GM21381 (cell line): ENCODE measurements around the gene LENG8.
"Not testable (repeated sequence)": the region's sequence is repeated elsewhere in the genome, so short reads cannot be mapped to it uniquely, and the experiment has no call there.

Experiments
- ATAC-seq: cut with Tn5 transposase; IDR thresholded peaks from one replicate; pipeline ENCODE4 v1.9.1; 2021; ENCODE audit warnings: mild to moderate bottlenecking, moderate library complexity; ENCODE audit not compliant: unreplicated experiment

LENG8 gene

DNA sequence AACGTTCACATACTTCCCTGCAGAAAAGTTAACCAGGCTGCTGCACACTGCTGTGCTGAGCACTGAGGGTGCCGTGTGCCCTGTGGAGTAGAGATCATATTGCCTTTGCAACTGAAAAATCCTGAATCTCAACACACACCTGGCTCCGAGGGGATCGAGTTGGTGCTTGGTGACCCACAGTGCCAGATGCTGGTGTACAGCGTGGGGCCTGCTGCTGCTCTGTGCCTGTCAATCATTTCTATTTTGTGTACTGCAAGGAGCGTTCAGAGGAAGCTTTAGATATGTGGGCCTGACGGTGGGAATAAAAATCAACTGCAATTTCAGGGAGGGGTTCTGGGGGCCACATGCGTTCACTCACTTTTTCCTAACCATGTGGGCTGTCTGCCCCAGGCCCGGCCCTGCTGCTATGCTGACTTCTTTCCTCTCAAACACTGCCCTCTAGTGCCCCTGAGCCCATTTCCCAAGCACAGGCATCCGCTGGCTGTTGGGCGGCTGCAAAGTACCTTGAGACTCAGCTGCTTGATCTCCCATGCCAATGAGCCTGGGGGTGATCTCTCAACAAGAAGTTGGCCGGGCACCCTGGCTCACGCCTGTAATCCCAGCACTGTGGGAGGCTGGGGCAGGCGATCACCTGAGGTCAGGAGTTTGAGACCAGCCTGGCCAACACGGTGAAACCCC, 9.7 kb upstream of the LENG8 start:
- no peak for ATAC-seq

DNA sequence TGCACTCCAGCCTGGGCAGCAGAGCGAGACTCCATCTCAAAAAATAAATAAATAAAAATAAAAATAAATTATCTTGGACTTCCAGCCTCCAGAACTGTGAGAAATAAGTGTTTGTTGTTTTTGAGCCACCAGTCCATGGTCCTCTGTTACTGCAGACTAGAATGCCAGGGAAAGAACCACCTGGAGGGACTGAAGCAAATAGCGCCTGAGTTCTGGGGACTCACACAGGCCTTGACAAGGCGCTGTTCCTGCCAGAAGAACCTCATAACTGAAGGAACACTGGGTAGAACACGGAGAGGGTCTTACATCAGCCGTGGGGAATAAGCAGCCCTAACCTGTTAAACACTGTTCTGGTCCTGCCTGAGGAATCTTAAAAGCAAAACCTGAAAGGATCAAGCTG, 8.4 kb upstream of the LENG8 start:
- ATAC-seq: no peak

DNA sequence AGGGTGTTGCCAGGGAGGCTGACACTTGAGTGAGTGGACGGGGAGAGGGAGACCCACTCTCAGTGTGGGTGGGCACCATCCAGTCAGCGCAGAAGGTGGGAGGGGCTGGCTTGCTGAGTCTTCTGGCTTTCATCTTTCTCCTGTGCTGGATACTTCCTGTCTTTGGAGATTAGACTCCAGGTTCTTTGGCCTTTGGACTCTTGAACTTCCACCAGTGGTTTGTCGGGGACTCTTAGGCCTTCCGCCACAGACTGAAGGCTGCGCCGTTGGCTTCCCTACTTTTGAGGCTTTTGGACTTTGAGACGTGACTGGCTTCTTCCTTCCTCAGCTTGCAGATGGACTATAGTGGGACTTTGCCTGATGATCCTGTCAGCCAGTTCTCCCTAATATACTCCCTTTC, 4.3 kb upstream of the LENG8 start:
- no peak for ATAC-seq

DNA sequence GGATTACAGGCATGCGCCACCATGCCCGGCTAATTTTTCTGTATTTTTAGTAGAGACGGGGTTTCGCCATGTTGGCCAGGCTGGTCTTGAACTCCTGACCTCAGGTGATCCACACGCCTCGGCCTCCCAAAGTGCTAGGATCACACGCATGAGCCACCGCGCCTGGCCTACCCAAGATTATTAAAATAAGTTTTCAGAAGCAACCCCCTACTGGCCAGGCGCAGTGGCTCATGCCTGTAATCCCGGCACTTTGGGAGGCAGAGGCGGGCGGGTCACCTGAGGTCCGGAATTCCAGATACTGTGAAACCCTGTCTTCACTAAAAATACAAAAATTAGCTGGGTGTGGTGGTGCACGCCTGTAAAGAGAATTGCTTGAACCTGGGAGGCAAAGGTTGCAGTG, 2.6 kb upstream of the LENG8 start:
- ATAC-seq: not testable (repeated sequence)

DNA sequence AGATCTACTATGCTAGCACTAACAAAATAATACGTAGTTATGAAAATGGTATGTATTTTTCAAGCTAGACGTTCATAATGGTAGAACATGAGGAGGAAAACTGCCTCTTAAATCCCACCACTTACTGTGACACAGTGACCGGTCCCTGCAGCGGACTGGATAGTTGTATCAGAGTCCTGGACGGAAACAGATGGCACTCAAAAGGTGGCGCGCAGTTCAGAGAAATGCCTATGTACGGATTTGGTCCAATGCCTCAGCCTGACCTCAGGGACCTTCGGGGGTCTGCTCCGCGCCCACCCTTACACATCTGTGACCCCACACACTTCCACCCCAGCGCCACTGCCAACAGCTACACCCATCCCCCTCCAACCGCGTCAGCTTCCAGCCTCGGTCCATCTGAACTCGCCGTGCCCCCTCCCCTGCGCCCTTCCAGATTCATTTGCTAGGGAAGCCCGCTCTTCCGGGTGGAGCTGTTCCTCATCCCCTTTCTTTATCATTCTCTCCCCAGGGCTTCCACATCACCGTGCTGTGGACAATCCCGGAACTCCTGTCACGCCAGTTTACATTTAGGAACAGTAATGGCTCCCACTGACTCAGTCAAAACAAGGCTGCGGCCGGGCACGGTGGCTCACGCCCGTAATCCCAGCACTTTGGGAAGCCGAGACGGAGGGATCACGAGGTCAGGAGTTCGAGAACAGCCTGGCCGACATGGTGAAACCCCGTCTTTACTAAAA, 792 bp upstream of the LENG8 start:
- ATAC-seq: peak; percentile 5

DNA sequence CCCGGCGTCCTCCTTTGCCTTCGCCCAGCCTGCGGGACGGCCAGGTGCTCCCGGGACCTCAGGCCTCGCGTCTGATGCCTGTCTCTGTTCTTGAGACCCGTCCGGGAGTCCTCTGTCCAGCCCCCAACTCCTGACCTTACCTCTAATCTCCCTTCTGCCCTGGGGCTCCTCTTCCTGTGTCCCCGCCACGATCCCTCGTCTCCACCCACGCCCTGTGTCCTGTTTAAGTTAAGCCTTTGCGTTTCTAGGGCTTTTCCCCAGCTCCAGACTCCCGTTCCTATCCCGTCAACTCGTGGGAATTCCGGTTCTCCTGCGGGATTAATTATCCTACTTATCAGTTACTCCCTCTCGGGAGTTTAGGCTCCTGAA, 686 bp downstream of the LENG8 start:
- no peak for ATAC-seq

DNA sequence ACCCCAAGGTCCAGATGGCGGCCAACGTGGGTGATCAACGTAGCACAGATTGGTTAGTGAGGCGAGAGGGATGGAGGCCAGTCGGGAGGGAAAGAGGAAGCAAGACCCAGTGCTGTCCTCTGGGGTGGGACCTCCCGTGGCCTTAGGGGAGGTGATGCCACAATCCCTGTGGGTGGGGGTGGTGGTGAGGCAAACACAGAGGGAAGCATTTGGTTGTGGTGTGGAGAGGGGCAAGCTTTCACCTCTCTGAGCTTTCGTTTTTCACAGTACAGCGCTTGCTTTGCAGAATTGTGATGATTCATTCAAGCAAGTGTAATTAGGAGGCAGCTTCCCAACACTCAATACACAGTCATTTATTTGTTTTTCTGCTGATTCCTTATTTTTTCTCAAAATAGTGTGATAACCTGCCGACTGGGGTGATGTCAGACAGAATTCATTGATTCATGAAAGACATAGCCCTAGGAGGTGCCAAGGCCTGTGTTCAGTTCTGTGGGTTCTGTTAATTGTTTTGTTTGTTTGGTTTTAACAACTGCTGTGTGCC, 2.4 kb downstream of the LENG8 start:
- ATAC-seq: no peak

DNA sequence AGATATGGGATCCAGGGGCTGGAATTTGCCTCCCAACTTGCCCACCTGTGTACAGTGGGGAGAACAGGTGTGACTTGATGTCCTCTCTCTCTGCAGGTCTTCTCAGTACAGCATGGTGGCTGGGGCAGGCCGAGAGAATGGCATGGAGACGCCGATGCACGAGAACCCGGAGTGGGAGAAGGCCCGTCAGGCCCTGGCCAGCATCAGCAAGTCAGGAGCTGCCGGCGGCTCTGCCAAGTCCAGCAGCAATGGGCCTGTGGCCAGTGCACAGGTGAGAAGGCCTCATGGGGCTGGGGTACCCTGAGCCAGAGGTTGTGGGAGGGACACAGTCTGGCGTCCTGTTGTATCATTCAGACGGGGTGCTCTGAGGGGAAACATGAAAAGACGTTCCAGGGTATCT, 3.0 kb downstream of the LENG8 start:
- ATAC-seq: no peak

DNA sequence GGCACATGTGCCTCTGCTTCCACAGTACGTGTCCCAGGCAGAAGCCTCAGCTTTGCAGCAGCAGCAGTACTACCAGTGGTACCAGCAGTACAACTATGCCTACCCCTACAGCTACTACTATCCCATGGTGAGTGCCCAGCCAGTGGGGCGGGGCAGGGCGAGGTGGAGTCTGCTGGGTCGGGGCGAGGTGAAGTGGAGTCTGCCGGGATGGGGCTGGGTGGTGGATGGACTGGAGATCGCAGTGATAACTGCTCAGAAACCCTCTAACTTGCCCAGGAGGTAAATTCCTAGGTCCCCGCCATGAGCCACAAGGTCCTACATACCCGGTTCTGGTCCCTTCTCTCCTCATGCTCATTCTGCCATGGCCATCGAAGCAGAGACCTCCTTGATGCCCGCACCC, 3.6 kb downstream of the LENG8 start:
- no peak for ATAC-seq

DNA sequence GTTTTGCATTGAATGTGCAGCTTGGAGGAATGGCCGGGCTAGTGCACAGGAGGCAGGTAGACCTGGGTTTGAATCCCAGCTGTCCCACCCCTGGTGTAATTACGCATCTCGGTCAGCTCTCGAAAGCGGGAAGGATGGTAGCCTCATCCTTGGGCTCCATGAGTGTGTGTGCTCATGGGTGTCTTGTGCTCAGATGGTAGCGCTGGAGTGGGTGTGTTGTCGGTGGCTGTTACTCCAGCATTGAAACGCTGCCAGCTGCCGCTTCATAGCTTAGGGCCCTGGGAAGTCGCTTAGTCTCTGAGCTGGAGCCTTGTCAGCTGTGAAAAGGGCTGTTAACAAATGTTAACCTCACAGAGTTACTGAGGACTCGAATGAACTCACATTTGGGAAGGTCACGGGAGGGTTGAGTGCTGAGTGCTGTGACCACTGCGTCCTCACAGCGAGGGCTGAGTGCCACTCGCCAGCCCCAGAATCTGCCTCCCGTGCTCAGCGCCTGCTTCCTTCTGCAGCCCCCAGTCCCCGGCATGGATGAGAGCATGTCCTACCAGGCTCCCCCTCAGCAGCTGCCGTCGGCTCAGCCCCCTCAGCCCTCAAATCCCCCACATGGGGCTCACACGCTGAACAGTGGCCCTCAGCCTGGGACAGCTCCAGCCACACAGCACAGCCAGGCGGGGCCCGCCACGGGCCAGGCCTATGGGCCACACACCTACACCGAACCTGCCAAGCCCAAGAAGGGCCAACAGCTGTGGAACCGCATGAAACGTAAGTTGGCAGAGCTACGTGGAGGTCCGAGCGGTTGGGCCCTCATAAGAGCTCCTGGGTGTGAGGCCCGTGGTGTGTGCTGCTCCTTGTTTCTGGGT, 5.2 kb downstream of the LENG8 start:
- ATAC-seq: no peak

DNA sequence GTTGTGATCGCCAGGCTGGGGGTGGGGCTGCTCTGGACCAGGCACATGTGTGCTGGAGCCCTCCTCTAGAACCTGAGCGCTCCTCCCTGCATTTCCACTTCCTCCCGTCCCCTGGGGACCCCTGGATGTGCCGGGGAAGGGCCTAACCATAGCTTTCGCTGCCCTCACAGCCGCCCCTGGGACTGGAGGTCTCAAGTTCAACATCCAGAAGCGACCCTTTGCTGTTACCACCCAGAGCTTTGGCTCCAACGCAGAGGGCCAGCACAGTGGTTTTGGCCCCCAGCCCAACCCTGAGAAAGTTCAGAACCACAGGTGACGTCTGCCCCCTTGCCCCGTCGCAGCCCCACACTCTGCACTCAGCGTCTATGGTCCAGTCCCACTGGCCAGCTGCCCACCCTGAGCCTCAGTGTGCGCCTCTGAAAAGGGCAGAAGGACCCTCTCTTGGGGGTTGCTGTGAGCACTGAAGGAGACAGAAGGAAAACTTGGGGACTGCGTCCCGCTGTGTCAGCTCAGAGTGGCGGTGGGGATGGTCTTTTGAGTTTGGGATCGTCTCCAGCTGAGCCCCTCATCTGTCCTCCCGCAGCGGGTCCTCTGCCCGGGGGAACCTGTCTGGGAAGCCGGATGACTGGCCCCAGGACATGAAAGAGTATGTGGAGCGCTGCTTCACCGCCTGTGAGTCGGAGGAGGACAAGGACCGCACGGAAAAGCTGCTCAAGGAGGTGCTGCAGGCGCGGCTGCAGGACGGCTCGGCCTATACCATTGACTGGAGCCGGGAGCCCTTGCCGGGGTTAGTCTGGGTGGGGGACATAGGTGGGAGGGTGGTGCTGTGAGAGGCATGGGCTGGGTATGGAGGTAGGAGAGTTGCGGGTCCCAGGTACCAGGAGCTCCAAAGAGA, 6.0 kb downstream of the LENG8 start:
- ATAC-seq: no peak

DNA sequence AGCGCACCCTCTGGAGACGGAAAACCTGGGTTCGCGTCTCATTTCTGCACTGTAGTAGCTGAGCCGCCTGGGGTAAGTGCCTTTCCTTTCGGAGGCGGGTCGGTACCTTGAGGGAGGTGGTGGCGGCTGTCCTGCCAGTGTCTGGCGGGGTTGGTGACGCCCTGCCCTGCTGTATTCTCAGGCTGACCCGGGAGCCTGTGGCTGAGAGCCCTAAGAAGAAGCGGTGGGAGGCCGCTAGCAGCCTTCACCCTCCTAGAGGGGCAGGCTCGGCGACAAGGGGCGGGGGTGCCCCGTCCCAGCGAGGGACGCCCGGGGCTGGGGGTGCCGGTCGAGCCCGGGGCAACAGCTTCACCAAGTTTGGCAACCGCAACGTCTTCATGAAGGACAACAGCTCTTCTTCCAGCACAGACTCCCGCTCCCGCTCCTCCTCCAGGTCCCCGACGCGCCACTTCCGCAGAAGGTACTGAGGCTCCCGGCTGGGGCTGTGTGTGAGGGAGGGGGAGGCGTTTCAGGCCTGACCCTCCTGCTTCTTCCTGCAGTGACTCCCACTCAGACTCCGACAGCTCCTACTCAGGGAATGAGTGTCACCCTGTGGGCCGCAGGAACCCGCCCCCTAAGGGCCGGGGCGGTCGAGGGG, 6.9 kb downstream of the LENG8 start:
- ATAC-seq: no peak

DNA sequence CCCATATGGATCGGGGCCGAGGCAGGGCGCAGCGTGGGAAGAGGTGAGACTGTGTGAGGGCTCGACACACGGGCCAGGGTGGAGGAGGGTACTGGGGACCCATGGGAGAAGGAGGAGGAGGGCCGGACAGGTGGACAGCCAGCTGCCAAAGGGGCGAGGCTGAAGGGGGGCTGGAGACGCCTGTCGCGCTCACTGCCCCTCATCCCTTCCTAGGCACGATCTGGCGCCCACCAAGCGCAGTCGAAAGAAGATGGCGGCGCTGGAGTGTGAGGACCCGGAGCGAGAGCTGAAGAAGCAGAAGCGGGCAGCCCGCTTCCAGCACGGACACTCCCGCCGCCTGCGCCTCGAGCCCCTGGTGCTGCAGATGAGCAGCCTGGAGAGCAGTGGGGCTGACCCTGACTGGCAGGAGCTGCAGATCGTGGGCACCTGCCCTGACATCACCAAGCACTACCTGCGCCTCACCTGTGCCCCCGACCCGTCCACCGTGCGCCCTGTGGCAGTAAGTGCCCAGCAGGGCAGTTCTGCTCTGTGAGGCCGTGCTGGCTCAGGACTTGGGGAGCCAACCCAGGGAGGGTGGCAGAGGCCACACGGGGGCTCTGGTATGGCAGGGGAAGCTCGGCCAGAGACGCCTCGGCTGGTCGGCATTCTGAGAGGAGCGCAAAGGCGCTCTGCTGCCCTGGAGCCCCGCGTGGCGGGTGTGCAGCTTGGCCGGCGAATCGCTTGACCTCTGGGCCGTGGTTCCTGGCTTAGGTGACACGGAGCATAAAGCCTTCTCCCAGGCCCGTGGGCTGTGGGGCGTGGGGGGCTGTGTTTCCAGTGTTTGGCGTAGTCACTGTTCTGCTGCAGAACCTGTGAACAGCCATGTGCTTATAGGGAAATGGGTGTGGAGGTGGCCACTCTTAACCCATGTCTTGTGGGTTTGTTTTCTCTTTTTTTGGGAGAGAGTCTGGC, 7.7 kb downstream of the LENG8 start:
- ATAC-seq: no peak

DNA sequence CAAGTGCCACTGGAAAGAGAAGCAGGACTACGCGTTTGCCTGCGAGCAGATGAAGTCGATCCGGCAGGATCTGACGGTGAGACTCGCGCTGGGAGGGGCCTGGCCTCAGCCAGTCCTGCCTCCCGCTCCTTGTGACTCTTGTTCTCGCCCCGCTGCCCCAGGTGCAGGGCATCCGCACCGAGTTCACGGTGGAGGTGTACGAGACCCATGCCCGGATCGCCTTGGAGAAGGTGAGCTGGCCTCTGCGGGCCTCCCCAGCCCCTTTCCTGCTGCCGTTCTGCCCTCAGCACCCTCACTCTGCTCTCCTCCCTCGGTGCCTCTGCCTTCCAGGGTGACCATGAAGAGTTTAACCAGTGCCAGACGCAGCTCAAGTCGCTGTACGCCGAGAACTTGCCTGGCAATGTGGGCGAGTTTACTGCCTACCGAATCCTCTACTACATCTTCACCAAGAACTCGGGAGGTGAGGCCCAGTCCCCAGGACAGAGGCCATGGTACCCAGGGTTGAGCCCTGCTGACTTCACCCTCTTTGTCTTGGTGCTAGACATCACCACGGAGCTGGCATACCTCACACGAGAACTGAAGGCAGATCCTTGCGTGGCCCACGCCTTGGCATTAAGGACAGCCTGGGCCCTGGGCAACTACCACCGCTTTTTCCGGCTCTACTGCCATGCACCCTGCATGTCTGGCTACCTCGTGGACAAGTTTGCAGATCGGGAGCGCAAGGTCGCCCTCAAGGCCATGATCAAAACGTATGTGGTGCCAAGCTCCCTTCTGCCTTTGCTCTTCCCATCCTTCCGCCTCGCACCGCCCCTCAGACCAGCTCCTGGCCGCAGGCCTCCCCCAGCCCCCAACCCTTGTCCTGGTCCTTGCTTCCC, 9.0 kb downstream of the LENG8 start:
- no peak for ATAC-seq

DNA sequence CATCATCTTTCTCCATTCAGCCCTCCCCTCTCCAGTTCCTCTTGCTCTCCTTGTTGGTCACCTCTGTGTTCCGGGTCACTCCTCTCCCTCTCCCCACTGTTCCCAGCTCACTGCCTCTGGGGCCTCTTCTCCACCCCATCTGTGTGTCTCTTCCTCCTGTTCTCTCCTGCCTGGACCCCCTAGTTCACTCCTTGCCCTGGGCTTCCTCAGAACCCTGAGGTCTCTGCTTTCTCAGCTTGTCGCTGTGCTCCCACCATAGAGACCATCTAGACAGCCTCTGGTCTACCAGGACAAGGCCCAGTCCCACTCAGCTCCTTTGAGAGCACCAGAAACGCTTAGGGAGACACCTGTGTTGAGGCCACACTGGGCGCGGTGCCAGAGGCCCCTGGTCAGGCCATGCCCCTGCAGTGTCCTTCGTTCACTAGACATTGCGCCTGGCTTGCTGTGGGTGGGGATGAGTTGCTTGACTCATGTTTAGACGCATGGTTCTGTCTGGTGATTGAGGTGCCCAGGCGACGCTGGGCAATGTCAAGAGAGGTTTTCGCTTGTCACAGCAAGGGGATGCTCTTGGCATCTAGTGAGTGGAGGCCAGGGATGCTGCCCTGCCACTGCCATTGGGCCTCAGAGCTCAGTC, 9.8 kb downstream of the LENG8 start:
- ATAC-seq: no peak

DNA sequence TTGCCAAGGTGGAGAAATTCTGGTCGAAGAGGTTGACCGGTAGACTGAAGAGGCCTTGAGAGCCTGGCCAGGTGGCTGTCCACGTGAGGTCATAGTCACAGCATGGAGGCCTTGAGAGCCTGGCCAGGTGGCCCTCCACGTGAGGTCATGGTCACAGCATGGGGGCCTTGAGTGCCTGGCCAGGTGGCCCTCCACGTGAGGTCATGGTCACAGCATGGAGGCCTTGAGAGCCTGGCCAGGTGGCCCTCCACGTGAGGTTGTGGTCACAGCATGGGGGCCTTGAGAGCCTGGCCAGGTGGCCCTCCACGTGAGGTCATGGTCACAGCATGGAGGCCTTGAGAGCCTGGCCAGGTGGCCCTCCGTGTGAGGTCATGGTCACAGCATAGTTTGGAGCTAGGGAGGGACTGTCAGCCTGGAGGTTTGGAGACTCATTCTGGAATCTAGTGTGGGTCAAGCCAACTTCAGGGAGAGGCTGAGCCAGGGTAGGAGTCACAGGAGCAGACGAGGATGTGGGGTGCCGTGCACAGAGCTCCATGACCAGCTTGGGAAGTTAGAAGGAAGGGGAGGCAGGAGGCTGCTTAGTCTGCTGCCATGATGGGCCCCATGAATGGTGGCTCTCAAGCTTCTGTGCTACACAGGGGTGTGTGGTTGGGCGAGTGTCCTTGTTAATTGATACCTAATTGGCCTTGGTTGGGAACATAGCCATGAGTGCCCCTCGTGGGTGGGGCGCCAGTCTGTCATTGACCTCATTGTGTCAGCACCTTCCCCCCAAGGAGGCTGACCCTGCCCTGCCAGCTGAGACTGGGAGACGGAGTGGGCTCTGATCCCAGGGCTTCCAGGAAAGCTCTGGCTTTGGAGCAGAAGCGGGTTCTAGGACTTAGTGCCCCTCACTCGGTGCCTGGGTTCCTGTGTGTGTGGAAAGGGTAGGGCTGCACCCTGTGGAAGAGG, 10.6 kb downstream of the LENG8 start:
- ATAC-seq: no peak
